PFSK-1 (cell line): Measurements from ENCODE around the gene APLP2.

ENCODE experiments used
- FOXP2 ChIP-seq: optimal IDR thresholded peaks from 2 replicates; pipeline ENCODE3; 2011; ENCODE audit warnings: borderline replicate concordance, control low read depth, inconsistent platforms; ENCODE audit not compliant: insufficient read depth; ENCODE audit errors: extremely low read length, extremely low read depth
- POLR2AphosphoS5 ChIP-seq: IDR thresholded peaks from 2 replicates; pipeline ENCODE4 v1.6.1; 2012; ENCODE audit warnings: low read depth, mild to moderate bottlenecking, control low read depth, low read length, moderate library complexity
- SIN3A ChIP-seq: IDR thresholded peaks from 2 replicates; pipeline ENCODE4 v1.6.1; 2012; ENCODE audit warnings: mild to moderate bottlenecking, low read length, moderate library complexity, borderline replicate concordance; ENCODE audit not compliant: insufficient read depth
- TAF1 ChIP-seq: IDR thresholded peaks from 2 replicates; pipeline ENCODE4 v1.6.1; 2012; ENCODE audit warnings: low read length, control low read depth, borderline replicate concordance; ENCODE audit not compliant: insufficient read depth
- TF ChIP-seq, protein P1 (sequence below), 2 experiments: IDR thresholded peaks; 2 replicates each; pipeline versions ENCODE4 v1.6.1 to v1.8.0; 2011 to 2012; ENCODE audit warnings: low read depth in 2 of 2, low read length in 2 of 2, control low read depth in 1 of 2, inconsistent platforms in 1 of 2, mild to moderate bottlenecking in 1 of 2, moderate library complexity in 1 of 2; ENCODE audit not compliant: insufficient read depth in 1 of 2

APLP2 gene

GRCh38 chr11:130051082-130051481 is 18.6 kb upstream of the APLP2 start:
- TF ChIP-seq, protein P1, sequence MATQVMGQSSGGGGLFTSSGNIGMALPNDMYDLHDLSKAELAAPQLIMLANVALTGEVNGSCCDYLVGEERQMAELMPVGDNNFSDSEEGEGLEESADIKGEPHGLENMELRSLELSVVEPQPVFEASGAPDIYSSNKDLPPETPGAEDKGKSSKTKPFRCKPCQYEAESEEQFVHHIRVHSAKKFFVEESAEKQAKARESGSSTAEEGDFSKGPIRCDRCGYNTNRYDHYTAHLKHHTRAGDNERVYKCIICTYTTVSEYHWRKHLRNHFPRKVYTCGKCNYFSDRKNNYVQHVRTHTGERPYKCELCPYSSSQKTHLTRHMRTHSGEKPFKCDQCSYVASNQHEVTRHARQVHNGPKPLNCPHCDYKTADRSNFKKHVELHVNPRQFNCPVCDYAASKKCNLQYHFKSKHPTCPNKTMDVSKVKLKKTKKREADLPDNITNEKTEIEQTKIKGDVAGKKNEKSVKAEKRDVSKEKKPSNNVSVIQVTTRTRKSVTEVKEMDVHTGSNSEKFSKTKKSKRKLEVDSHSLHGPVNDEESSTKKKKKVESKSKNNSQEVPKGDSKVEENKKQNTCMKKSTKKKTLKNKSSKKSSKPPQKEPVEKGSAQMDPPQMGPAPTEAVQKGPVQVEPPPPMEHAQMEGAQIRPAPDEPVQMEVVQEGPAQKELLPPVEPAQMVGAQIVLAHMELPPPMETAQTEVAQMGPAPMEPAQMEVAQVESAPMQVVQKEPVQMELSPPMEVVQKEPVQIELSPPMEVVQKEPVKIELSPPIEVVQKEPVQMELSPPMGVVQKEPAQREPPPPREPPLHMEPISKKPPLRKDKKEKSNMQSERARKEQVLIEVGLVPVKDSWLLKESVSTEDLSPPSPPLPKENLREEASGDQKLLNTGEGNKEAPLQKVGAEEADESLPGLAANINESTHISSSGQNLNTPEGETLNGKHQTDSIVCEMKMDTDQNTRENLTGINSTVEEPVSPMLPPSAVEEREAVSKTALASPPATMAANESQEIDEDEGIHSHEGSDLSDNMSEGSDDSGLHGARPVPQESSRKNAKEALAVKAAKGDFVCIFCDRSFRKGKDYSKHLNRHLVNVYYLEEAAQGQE (IDR thresholded peaks at IDR 0.05; ENCODE audit: insufficient read depth in 1 of 2, low read depth in 2 of 2, low read length in 2 of 2), result no peak
- TF ChIP-seq FOXP2 (no peak), TAF1 (no peak), SIN3A (no peak), POLR2AphosphoS5 (no peak)

GRCh38 chr11:130052567-130052966 is 17.1 kb upstream of the APLP2 start:
- TF ChIP-seq, protein P1 (IDR thresholded peaks at IDR 0.05; ENCODE audit: insufficient read depth in 1 of 2, low read depth in 2 of 2, low read length in 2 of 2), result no peak
- TF ChIP-seq FOXP2, result no peak
- TF ChIP-seq POLR2AphosphoS5, result no peak
- no peak for TF ChIP-seq SIN3A
- no peak for TF ChIP-seq TAF1

GRCh38 chr11:130054966-130055365 is 14.7 kb upstream of the APLP2 start:
- TF ChIP-seq, protein P1 (IDR thresholded peaks at IDR 0.05; ENCODE audit: insufficient read depth in 1 of 2, low read depth in 2 of 2, low read length in 2 of 2), result no peak
- no peak for TF ChIP-seq FOXP2
- TF ChIP-seq SIN3A, result no peak
- no peak for TF ChIP-seq POLR2AphosphoS5
- TF ChIP-seq TAF1, result no peak

DNA sequence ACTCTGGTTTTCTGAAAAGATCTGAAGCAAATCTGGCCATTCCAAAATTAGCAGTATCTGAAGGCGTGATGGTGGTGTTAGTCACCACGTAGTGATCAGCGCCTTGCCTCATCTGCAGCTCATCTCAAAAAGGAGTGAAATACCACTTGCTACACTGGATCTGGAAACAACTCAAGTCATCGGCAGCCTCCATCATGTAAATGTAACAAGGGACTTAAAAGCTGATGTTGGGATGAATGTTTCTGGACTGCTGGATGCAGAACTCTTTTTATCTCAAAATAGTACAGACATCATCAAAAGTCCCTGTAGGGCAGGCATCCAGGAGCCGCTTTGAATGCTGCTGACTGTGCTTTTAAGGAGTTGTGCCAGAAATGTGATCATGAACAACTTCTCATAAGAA is 14.1 kb upstream of the APLP2 start:
- TF ChIP-seq POLR2AphosphoS5, result no peak
- TF ChIP-seq, protein P1 (IDR thresholded peaks at IDR 0.05; ENCODE audit: insufficient read depth in 1 of 2, low read depth in 2 of 2, low read length in 2 of 2), result no peak
- no peak for TF ChIP-seq TAF1
- TF ChIP-seq SIN3A, result no peak
- no peak for TF ChIP-seq FOXP2

DNA sequence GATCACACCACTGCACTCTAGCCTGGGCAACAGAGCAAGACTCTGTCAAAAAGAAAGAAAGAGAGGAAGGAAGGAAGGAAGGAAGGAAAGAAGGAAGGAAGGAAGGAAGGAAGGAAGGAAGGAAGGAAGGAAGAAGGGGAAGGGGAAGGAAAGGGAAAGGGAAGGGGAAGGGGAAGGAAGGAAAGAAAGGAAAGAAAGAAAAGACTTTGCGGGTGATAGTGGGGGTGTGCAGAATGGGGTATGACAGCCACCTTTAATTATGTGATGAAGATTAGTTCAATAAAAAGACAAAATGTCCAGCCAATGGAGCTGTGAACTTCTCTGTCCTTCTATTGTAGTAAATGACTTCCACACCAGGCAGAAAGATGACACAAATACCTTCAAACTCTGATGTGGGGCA is 8.7 kb upstream of the APLP2 start:
- TF ChIP-seq TAF1 (no peak), SIN3A (no peak), POLR2AphosphoS5 (no peak), FOXP2 (no peak)
- TF ChIP-seq, protein P1 (IDR thresholded peaks at IDR 0.05; ENCODE audit: insufficient read depth in 1 of 2, low read depth in 2 of 2, low read length in 2 of 2), result no peak
